Liver (tissue), 9 donors: ENCODE results near the gene BRIP1. TPM values are rescaled to one million over a fixed set of nuclear protein-coding genes. Genes with fewer than 3 reads are reported as not detected.

Source experiments
- DNase-seq: peaks from one replicate; pipeline ENCODE4 v3.0.0-alpha.2; 2017; ENCODE audit warnings: low spot score
- H3K27ac ChIP-seq, 2 donors: one replicate each; pipeline ENCODE4 v1.7.0; 2013; ENCODE audit warnings: inconsistent platforms in 2 of 2, low read length in 2 of 2, control low read depth in 1 of 2, low read depth in 1 of 2, mild to moderate bottlenecking in 1 of 2
- H3K27me3 ChIP-seq, 4 donors: one replicate each; pipeline versions ENCODE4 v1.6.1 to v1.7.0; 2013; ENCODE audit warnings: low read length in 3 of 4, inconsistent platforms in 1 of 4, mild to moderate bottlenecking in 1 of 4, moderate library complexity in 1 of 4; ENCODE audit not compliant: control insufficient read depth in 4 of 4, insufficient read depth in 4 of 4
- H3K36me3 ChIP-seq, 4 donors: one replicate each; pipeline versions ENCODE4 v1.6.1 to v1.7.0; 2013; ENCODE audit warnings: low read length in 3 of 4, mild to moderate bottlenecking in 3 of 4, low read depth in 1 of 4, moderate library complexity in 1 of 4; ENCODE audit not compliant: control insufficient read depth in 4 of 4, insufficient read depth in 3 of 4
- H3K4me1 ChIP-seq, 4 donors: one replicate each; pipeline versions ENCODE4 v1.6.1 to v1.7.0; 2013; ENCODE audit warnings: low read length in 3 of 4, mild to moderate bottlenecking in 3 of 4, moderate library complexity in 1 of 4; ENCODE audit not compliant: control insufficient read depth in 4 of 4, insufficient read depth in 4 of 4
- H3K4me3 ChIP-seq, 3 donors: one replicate each; pipeline versions ENCODE4 v1.6.1 to v1.7.0; 2013; ENCODE audit warnings: low read length in 3 of 3, control low read depth in 1 of 3, low read depth in 1 of 3, mild to moderate bottlenecking in 1 of 3
- H3K9ac ChIP-seq, 2 donors: one replicate each; pipeline ENCODE4 v1.7.0; 2013; ENCODE audit warnings: low read length in 2 of 2, mild to moderate bottlenecking in 2 of 2, moderate library complexity in 2 of 2, control low read depth in 1 of 2, low read depth in 1 of 2
- H3K9me3 ChIP-seq, 4 donors: one replicate each; pipeline versions ENCODE4 v1.6.1 to v1.7.0; 2013; ENCODE audit warnings: low read length in 3 of 4; ENCODE audit not compliant: control insufficient read depth in 4 of 4
- ATF3 ChIP-seq: IDR thresholded peaks from 2 replicates; pipeline ENCODE4 v1.6.1; 2016; ENCODE audit warnings: antibody characterized with exemption
- CTCF ChIP-seq: fragments of 150-350 bp; IDR thresholded peaks from 2 replicates; pipeline ENCODE4 v1.5.1; 2017; ENCODE audit warnings: improper control_type of control experiment, low read depth, low read length; ENCODE audit not compliant: missing input control
- EGR1 ChIP-seq, 2 donors: IDR thresholded peaks; 2 replicates each; pipeline ENCODE4 v1.6.1; 2016 to 2018; ENCODE audit warnings: antibody characterized with exemption in 2 of 2, low read depth in 2 of 2
- FOXA1 ChIP-seq: IDR thresholded peaks from 2 replicates; pipeline ENCODE4 v1.6.1; 2016; ENCODE audit warnings: antibody characterized with exemption
- FOXA2 ChIP-seq: IDR thresholded peaks from 2 replicates; pipeline ENCODE4 v1.6.1; 2016; ENCODE audit warnings: antibody characterized with exemption
- GABPA ChIP-seq, 2 donors: IDR thresholded peaks in 1 of 2; conservative IDR thresholded peaks in 1 of 2; 2 replicates each; pipeline ENCODE4 v1.6.1; 2016; ENCODE audit warnings: antibody characterized with exemption in 2 of 2, mild to moderate bottlenecking in 1 of 2, moderate library complexity in 1 of 2
- HNF4A ChIP-seq, 2 donors: conservative IDR thresholded peaks; 2 replicates each; pipeline ENCODE4 v1.6.1; 2016; ENCODE audit warnings: antibody characterized with exemption in 2 of 2, mild to moderate bottlenecking in 2 of 2
- HNF4G ChIP-seq: IDR thresholded peaks from 2 replicates; pipeline ENCODE4 v1.6.1; 2016; ENCODE audit warnings: antibody characterized with exemption
- JUND ChIP-seq, 2 donors: IDR thresholded peaks; 2 replicates each; pipeline ENCODE4 v1.6.1; 2016; ENCODE audit warnings: antibody characterized with exemption in 2 of 2
- MAX ChIP-seq: IDR thresholded peaks from 2 replicates; pipeline ENCODE4 v1.6.1; 2016; ENCODE audit warnings: antibody characterized with exemption
- NR2F2 ChIP-seq: IDR thresholded peaks from 2 replicates; pipeline ENCODE4 v1.6.1; 2016; ENCODE audit warnings: antibody characterized with exemption
- RAD21 ChIP-seq, 2 donors: IDR thresholded peaks; 2 replicates each; pipeline ENCODE4 v1.6.1; 2016; ENCODE audit warnings: antibody characterized with exemption in 2 of 2, mild to moderate bottlenecking in 2 of 2
- REST ChIP-seq: IDR thresholded peaks from 2 replicates; pipeline ENCODE4 v1.6.1; 2016; ENCODE audit warnings: antibody characterized with exemption, mild to moderate bottlenecking
- RXRA ChIP-seq, 2 donors: IDR thresholded peaks; 2 replicates each; pipeline ENCODE4 v1.6.1; 2017 to 2018; ENCODE audit warnings: antibody characterized with exemption in 2 of 2, mild to moderate bottlenecking in 1 of 2
- SP1 ChIP-seq: IDR thresholded peaks from 2 replicates; pipeline ENCODE4 v1.6.1; 2018; ENCODE audit warnings: antibody characterized with exemption, mild to moderate bottlenecking
- TAF1 ChIP-seq: conservative IDR thresholded peaks from 2 replicates; pipeline ENCODE4 v1.6.1; 2016; ENCODE audit warnings: antibody characterized with exemption, mild to moderate bottlenecking
- YY1 ChIP-seq: IDR thresholded peaks from 2 replicates; pipeline ENCODE4 v1.6.1; 2016; ENCODE audit warnings: antibody characterized with exemption, mild to moderate bottlenecking
- ZBTB33 ChIP-seq: IDR thresholded peaks from 2 replicates; pipeline ENCODE4 v1.6.1; 2016; ENCODE audit warnings: antibody characterized with exemption
- WGBS: extraction: QIAGEN DNeasy Blood & Tissue Kit; methylation state at CpG from one replicate; pipeline ENCODE4 v1.1.7; 2013; 5-methylcytosine and 5-hydroxymethylcytosine counted together
- polyA plus RNA-seq, 2 donors: library from polyadenylated mRNA; stranded (reverse) in 1 of 2; unstranded in 1 of 2; fragments of 200-250 nt in 1 of 2; fragments of >200 nt in 1 of 2; fragmentation: Nextera tagmentation in 1 of 2; extraction: Ambion mirVana in 1 of 2; gene quantifications; one replicate each; pipeline versions ENCODE4 v1.2.1 to v1.2.3, GENCODE V29; 2013 to 2015
- total RNA-seq, 2 donors: library from RNA; depleted of rRNA; stranded (reverse); fragments of >200 nt; gene quantifications; one replicate each; pipeline ENCODE4 v1.2.3, GENCODE V29; 2014
- donor health status: healthy.
- donor health status: healthy.
- donor health status: healthy.
- donor health status: healthy.
- donor health status: healthy.

Gene BRIP1
- total and polyA plus RNA-seq, 4 donors, result 0.24 to 10.3 (median 0.90) TPM

- Histone ChIP-seq H3K36me3 (no peaks in the 10 kb centered on the region), H3K9ac (no peak overlapping the region), H3K27me3 (no peaks in the 10 kb centered on the region), H3K4me1 (no peaks in the 10 kb centered on the region), H3K4me3 (no peak overlapping the region), H3K9me3 (peaks cover 2 to 17% (median 12%) of the 10 kb centered on the region in 4 donors), H3K27ac (no peak overlapping the region)
- TF ChIP-seq EGR1 (IDR thresholded peaks at IDR 0.05; ENCODE audit: low read depth in 2 of 2) (no peak), FOXA2 (no peak), ZBTB33 (no peak), RAD21 (IDR thresholded peaks at IDR 0.05) (no peak), TAF1 (no peak), HNF4G (no peak), YY1 (no peak), ATF3 (no peak), SP1 (no peak), MAX (no peak), NR2F2 (no peak), JUND (IDR thresholded peaks at IDR 0.05) (no peak), REST (no peak), HNF4A (conservative IDR thresholded peaks at IDR 0.05) (no peak), RXRA (IDR thresholded peaks at IDR 0.05) (no peak), FOXA1 (no peak), GABPA (IDR thresholded peaks at IDR 0.05 in 1 of 2, conservative IDR thresholded peaks at IDR 0.05 in 1 of 2) (no peak), CTCF (no peak)
- DNase-seq, result no peak
- WGBS, result 95% methylated on average over 2 of the region's 2 CpGs
Measured at GRCh38 chr17:61695779-61696337, 167.5 kb downstream of the BRIP1 start.
